Renal pelvis (tissue), 4 donors: ENCODE measurements around the gene TDG. TPM values are rescaled to one million over a fixed set of nuclear protein-coding genes. Genes with fewer than 3 reads are reported as not detected.

Source experiments
- DNase-seq: peaks from one replicate; pipeline ENCODE4 v3.0.0-alpha.2; 2013
- polyA plus RNA-seq, 3 donors: library from polyadenylated mRNA; unstranded; fragments of 120-200 nt; gene quantifications; one replicate each; pipeline ENCODE4 v1.2.1, GENCODE V29; 2013; ENCODE audit not compliant: insufficient read length in 3 of 3

The TDG gene
- polyA plus RNA-seq, 3 donors = 49.3 to 58.2 (median 55.8) TPM

DNA sequence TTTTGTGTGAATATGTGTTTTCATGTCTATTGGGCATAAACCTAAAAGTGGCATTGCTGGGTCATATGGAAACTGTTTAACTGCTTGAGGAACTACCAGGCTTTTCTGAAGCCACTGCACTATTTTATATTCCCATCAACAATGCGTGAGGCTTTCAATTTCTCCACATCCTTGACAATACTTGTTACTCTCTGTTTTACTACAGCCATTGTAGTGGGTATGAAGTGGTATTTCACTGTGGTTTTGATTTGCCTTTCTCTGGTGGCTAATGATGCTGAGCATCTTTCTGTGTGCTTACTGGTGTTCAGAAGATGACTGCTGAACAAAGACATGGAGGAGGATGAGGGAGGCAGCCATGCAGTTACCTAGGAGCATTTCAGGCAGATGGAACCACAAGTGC is 13.2 kb upstream of the TDG start:
- DNase-seq = no peak

- no peak for DNase-seq
Measured at GRCh38 chr12:103955811-103956508, 9.7 kb upstream of the TDG start.

GRCh38 chr12:103956509-103957027 is 9.1 kb upstream of the TDG start:
- DNase-seq = no peak

DNA sequence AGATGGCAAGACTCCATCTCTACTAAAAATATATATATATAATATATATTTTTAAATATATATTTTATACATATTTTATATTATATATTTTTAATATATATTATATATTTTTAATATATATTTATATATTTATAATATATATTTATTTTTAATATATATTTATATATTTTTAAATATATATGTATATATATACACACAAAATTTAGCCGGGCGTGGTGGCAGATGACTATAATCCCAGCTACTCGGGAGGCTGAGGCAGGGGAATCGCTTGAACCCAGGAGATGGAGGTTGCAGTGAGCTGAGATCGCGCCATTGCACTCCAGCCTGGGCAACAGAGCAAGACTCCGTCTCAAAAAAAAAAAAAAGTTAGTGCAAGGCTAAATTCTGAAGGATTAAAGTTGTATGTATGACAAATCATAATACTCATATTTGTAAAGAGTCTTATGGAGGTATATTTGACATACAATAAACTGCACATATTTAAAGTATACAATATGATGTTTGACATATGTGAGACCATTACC is 7.7 kb upstream of the TDG start:
- DNase-seq = no peak

DNA sequence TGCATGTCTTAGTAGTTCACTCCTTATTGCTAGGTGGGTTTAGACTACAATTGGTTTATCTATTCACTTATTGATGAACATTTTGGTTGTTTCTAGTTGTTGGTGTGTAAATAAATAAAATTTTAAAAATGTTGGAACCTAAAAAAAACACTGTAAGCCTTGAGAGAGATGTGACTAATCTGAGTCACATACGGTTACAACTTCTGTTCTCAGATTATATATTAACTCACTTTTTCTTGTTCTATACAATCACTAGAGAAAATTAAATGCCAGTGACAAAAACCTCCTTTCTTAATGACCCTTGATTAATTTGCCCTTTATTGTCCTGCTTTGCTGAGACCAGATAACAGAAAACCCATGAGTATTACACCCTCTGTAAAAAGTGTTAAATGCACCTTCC is 7.1 kb upstream of the TDG start:
- no peak for DNase-seq

GRCh38 chr12:103960616-103961227 is 5.0 kb upstream of the TDG start:
- no peak for DNase-seq

DNA sequence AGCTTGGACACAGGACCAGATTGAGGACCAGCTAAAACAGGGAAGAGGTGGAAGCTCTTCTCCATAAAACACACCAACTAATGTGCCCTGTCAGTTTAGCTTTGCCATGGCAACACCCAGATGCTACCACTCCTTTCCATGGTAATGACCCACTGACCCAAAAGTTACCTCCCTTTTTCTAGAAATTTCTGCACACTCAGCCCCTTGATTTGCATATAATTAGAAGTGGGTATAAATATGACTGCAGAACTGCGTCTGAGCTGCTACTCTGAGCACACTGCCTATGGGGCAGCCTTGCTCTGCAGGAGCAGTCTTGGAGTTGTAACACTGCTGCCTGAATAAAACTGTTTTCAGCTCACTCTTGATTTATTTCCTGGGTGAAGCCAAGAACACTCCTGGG is 3.2 kb upstream of the TDG start:
- DNase-seq = no peak

DNA sequence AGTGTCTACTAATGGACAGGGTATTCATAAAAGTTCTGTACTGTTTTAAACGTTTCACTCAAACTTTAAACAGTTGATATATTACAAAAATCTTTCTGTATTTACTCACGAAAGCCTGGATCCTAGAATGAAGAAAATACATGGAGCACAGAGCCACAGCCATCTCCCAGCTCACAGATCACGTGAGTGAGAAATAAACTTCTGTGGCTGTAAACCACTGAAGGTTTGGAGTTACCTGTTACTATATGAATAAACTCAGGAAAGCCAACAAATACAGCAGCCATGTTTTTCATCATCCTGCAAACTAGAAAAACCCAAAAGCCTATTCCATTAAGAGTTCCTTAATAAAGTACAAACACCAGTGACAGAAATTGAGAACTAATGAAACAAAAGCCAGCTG is 867 bp upstream of the TDG start:
- DNase-seq = no peak

DNA sequence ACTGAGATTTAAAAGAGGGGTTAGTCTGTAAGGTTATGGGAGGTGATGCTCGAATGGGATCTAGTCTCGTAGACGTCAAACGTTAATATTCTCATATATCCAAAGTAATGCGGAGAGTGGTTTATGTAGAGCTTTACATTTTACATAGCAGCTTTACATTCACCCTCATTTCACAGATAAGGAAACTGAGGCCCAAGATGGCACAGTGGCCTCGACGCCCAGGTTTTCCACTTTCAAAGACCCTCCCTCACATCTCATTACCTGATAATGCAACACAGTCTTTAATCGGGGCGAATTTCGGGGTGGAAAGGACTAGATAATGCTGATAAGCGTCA is 450 bp upstream of the TDG start:
- DNase-seq = no peak

- DNase-seq = no peak
Measured at GRCh38 chr12:103966736-103967135, 1.1 kb downstream of the TDG start.

GRCh38 chr12:103969391-103969790 is 3.7 kb downstream of the TDG start:
- no peak for DNase-seq

DNA sequence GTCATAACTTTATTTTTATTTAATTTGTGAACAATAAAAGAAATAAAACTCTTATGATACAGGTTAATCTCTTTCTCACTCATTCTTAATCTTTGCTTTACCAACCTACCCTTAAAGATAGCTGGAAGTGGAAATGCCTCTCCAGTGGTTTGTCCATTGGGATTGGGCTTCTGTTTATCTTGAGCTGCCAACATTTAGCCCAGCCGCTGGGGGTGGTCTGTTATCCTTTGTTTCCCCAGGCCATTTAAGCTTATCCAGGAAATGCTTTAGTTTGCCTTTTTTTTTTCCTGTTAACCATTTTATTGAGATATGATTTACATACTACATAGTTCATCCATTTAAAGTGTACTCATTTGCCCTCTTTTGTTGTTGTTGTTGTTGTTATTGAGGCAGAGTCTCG is 8.2 kb downstream of the TDG start:
- DNase-seq = no peak

GRCh38 chr12:103975368-103975767 is 9.7 kb downstream of the TDG start:
- no peak for DNase-seq

GRCh38 chr12:103978384-103978982 is 12.8 kb downstream of the TDG start:
- no peak for DNase-seq

DNA sequence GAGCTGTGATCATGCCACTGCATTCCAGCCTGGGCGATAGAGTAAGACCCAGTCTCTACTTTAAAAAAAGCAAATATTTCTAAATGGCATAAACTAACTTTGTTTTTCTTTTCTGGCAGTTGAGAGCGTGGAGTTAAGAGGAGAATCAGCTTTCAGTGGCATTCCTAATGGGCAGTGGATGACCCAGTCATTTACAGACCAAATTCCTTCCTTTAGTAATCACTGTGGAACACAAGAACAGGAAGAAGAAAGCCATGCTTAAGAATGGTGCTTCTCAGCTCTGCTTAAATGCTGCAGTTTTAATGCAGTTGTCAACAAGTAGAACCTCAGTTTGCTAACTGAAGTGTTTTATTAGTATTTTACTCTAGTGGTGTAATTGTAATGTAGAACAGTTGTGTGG is 21.2 kb downstream of the TDG start:
- no peak for DNase-seq

GRCh38 chr12:103994235-103994634 is 28.6 kb downstream of the TDG start:
- no peak for DNase-seq

- no peak for DNase-seq
Measured at GRCh38 chr12:103996595-103996994, 30.9 kb downstream of the TDG start.

DNA sequence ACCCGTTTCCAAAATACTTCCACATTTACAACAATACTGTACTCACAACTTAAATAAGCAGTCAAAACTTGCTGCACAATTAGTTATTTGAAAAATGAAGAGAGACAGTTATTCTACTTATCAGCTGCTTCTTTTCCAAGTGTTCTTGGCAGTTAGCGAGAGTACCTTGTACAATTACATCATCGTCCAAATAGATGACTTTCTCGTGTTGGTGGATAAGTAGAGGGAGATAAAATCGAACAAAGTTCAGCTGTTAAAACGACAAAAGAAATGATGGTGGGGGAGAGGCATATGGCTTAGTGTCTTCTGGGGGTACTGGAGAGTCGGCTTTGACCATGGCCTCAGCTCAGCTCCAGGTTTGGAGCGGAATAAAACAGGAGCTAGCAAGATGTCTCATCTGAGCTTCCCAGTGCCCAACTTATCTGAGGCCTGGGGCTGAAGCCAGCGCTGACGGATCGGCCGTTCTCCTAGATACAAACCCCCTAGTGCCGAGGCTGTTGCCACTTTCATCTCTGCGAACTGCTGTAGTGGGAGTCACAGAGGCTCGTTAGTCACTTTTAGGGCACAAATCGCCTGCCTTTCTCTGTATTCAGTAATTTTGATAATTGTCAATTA is 31.7 kb downstream of the TDG start:
- DNase-seq = no peak

- no peak for DNase-seq
Measured at GRCh38 chr12:103998976-103999375, 33.3 kb downstream of the TDG start.

DNA sequence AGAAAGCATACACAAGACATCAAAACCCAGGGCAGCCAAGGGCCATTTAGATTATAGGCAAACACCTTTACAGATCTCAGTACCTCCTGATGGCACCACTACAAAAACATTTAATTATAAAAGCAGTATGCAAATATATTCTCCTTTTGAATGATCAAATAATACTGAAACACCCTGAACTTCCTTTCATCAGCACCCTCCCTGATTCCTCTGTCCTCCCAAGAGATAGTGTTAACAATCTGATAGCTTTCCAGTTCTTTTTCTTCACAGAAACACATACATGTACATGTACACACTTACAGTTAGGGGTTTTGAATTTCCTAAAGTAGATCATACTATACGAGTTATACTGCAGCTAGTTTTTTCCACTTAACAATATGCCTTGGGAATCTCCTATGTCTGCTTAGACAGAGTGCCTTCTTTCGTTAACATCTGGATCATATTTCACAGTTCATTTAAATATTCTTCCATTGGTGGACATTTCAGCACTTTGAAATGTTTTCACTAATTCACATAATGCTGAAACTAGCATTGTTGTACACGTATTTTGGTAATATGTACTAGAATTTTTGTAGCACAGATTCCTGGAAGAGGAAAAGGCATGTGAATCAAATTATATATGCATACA is 35.2 kb downstream of the TDG start:
- DNase-seq = no peak

DNA sequence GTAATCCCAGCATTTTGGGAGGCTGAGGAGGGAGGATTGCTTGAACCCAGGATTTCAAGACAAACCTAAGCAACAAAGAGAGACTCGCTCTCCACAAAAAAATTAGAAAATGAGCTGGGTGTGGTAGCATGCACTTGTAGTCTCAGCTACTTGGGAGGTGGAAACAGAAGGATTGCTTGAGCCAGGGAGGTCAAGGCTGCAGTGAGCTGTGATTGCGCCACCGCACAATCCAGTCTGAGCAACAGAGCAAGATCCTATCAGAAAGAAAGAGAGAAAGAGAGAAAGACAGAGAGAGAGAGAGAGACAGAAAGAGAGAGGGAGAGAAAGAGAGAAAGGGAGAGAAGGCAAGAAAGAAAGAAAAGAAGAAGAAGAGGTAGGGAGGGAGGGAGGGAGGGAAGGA is 37.0 kb downstream of the TDG start:
- DNase-seq = no peak

GRCh38 chr12:104003596-104003995 is 37.9 kb downstream of the TDG start:
- no peak for DNase-seq
